Ishikawa (cell line): ENCODE measurements around the gene FGGY.

ENCODE experiments used
- CEBPB ChIP-seq: IDR thresholded peaks from 2 replicates; pipeline ENCODE4 v1.6.1; 2012
- CREB1 ChIP-seq: IDR thresholded peaks from 2 replicates; pipeline ENCODE4 v1.6.1; 2012; ENCODE audit warnings: low read depth
- EGR1 ChIP-seq: IDR thresholded peaks from 2 replicates; pipeline ENCODE4 v1.6.1; 2012
- EP300 ChIP-seq: IDR thresholded peaks from 2 replicates; pipeline ENCODE4 v1.6.1; 2012; ENCODE audit warnings: borderline replicate concordance
- FOXM1 ChIP-seq: IDR thresholded peaks from 2 replicates; pipeline ENCODE4 v1.6.1; 2012; ENCODE audit warnings: low read depth, borderline replicate concordance
- MAX ChIP-seq: IDR thresholded peaks from 2 replicates; pipeline ENCODE4 v1.6.1; 2012
- RAD21 ChIP-seq: IDR thresholded peaks from 2 replicates; pipeline ENCODE4 v1.6.1; 2012; ENCODE audit warnings: low read depth
- REST ChIP-seq: IDR thresholded peaks from 2 replicates; pipeline ENCODE4 v1.6.1; 2012; ENCODE audit warnings: low read depth, mild to moderate bottlenecking
- TAF1 ChIP-seq: IDR thresholded peaks from 2 replicates; pipeline ENCODE4 v1.6.1; 2012; ENCODE audit warnings: low read depth, mild to moderate bottlenecking
- TCF12 ChIP-seq: IDR thresholded peaks from 2 replicates; pipeline ENCODE4 v1.6.1; 2012; ENCODE audit warnings: low read depth
- TEAD4 ChIP-seq: IDR thresholded peaks from 2 replicates; pipeline ENCODE4 v1.6.1; 2012
- USF1 ChIP-seq: IDR thresholded peaks from 2 replicates; pipeline ENCODE4 v1.6.1; 2012

GRCh38 chr1:59523745-59524450, 227.0 kb downstream of the FGGY start:
- TF ChIP-seq CREB1 (no peak), EGR1 (no peak), USF1 (no peak), RAD21 (no peak), REST (no peak), CEBPB (no peak), EP300 (no peak), FOXM1 (no peak), MAX (no peak), TAF1 (no peak), TEAD4 (no peak), TCF12 (no peak)
